RWPE1 (cell line): Measurements from ENCODE around the gene EPHA5.

Source experiments
- CTCF ChIA-PET: fragments of 350-600 bp; sonication (Branson Sonifier 250); formaldehyde crosslinking; extraction: SDS; loops from one replicate; lab custom pipeline; 2021; lab: Yijun Ruan, JAX
- POLR2A ChIA-PET: fragments of 400-600 bp; formaldehyde crosslinking; extraction: SDS; loops from one replicate; lab custom pipeline; 2020; ENCODE audit warnings: antibody characterized with exemption; ENCODE audit not compliant: low non-redundant PET; lab: Yijun Ruan, JAX
- DNase-seq: peaks from one replicate; pipeline ENCODE4 v3.0.0; 2012; ENCODE audit warnings: low spot score
- H3K27ac ChIP-seq: fragments of 450-650 bp; 2 replicates; pipeline ENCODE4 v1.5.1; 2017
- CTCF ChIP-seq: fragments of 450-650 bp; conservative IDR thresholded peaks from 2 replicates; pipeline ENCODE4 v1.5.1; 2017; ENCODE audit warnings: low read depth, mild to moderate bottlenecking

The EPHA5 gene

GRCh38 chr4:65287071-65287470 is 383.2 kb downstream of the EPHA5 start:
- CTCF ChIA-PET = no interaction called here
- H3K27ac ChIP-seq = no peak overlapping the region
- POLR2A ChIA-PET = no interaction called here
- DNase-seq = no peak
- no peak for TF ChIP-seq CTCF
